Activated B cell treated with CpG ODN at 0.5 μM for 24 hours (primary cell): ENCODE data around the gene PHACTR3. TPM values are rescaled to one million over a fixed set of nuclear protein-coding genes. Genes with fewer than 3 reads are reported as not detected.

Experiments used
- ATAC-seq: fragments of 200-7000 bp; cut with Tn5 transposase; one replicate; pipeline ENCODE4 v1.10.0; 2021; ENCODE audit warnings: low read depth, mild to moderate bottlenecking, moderate library complexity
- CTCF ChIA-PET: fragments of 350-600 bp; sonication (Branson Sonifier 250); formaldehyde crosslinking; loops from one replicate; lab custom pipeline; 2021; ENCODE audit warnings: antibody characterized with exemption; lab: Charles Lee
- POLR2A ChIA-PET: fragments of 350-600 bp; sonication (Branson Sonifier 250); formaldehyde crosslinking; loops from one replicate; lab custom pipeline; 2021; ENCODE audit warnings: antibody characterized with exemption; lab: Charles Lee
- DNase-seq: peaks from one replicate; pipeline ENCODE4 v3.0.0; 2022
- H3K27ac Mint-ChIP-seq: one replicate; pipeline ENCODE4 v1.8.0; 2020; ENCODE audit warnings: mixed read lengths
- H3K27me3 Mint-ChIP-seq: one replicate; pipeline ENCODE4 v1.8.0; 2021; ENCODE audit warnings: mixed read lengths
- H3K36me3 Mint-ChIP-seq: one replicate; pipeline ENCODE4 v1.8.0; 2021; ENCODE audit warnings: low read depth, mixed read lengths
- H3K4me1 Mint-ChIP-seq: one replicate; pipeline ENCODE4 v1.8.0; 2021; ENCODE audit warnings: mixed read lengths
- H3K4me3 Mint-ChIP-seq: one replicate; pipeline ENCODE4 v1.8.0; 2020; ENCODE audit warnings: mild to moderate bottlenecking, mixed read lengths
- H3K9me3 Mint-ChIP-seq: one replicate; pipeline ENCODE4 v1.8.0; 2020; ENCODE audit warnings: mixed read lengths
- CTCF ChIP-seq: fragments of 200-600 bp; IDR thresholded peaks from one replicate; pipeline ENCODE4 v1.8.0; 2022; ENCODE audit warnings: antibody characterized with exemption, mild to moderate bottlenecking
- intact Hi-C: fragments of 100-400 bp; cut with micrococcal nuclease; formaldehyde crosslinking; loops from one replicate; pipeline ENCODE4 v1.15.1; 2024
- total RNA-seq: library from RNA; stranded (reverse); gene quantifications from 2 replicates; pipeline ENCODE4 v1.2.3, GENCODE V29; 2022

The PHACTR3 gene
- total RNA-seq, 1 donor from 2014 or later: not detected

- H3K36me3 Mint-ChIP-seq: no peaks in the 10 kb centered on the region
- no peaks in the 10 kb centered on the region for H3K27me3 Mint-ChIP-seq
- intact Hi-C loops: no loop called here
- TF ChIP-seq CTCF: no peak
- no peak overlapping the region for H3K27ac Mint-ChIP-seq
- H3K4me3 Mint-ChIP-seq: no peak overlapping the region
- DNase-seq (no peak), ATAC-seq (no peak)
- peaks cover 7% of the 10 kb centered on the region for H3K9me3 Mint-ChIP-seq
- POLR2A ChIA-PET: no interaction called here
- CTCF ChIA-PET: no interaction called here
- H3K4me1 Mint-ChIP-seq: no peaks in the 10 kb centered on the region
Observed at GRCh38 chr20:59765599-59766177, 161.3 kb downstream of the PHACTR3 start.

GRCh38 chr20:59767656-59768055, 163.3 kb downstream of the PHACTR3 start:
- TF ChIP-seq CTCF: no peak
- CTCF ChIA-PET: no interaction called here
- no peaks in the 10 kb centered on the region for H3K4me1 Mint-ChIP-seq
- ATAC-seq: no peak
- POLR2A ChIA-PET: no interaction called here
- no peak overlapping the region for H3K4me3 Mint-ChIP-seq
- no peak for DNase-seq
- peaks cover 7% of the 10 kb centered on the region for H3K9me3 Mint-ChIP-seq
- H3K36me3 Mint-ChIP-seq: no peaks in the 10 kb centered on the region
- intact Hi-C loops: no loop called here
- H3K27me3 Mint-ChIP-seq: no peaks in the 10 kb centered on the region
- no peak overlapping the region for H3K27ac Mint-ChIP-seq

- DNase-seq: no peak
- intact Hi-C loops: no loop called here
- Mint-ChIP-seq H3K9me3 (peaks cover 7% of the 10 kb centered on the region), H3K27me3 (no peaks in the 10 kb centered on the region), H3K4me3 (no peak overlapping the region), H3K27ac (no peak overlapping the region), H3K36me3 (no peaks in the 10 kb centered on the region), H3K4me1 (no peaks in the 10 kb centered on the region)
- no peak for TF ChIP-seq CTCF
- CTCF ChIA-PET: no interaction called here
- POLR2A ChIA-PET: no interaction called here
- ATAC-seq: no peak
Observed at GRCh38 chr20:59770270-59770669, 165.9 kb downstream of the PHACTR3 start.

- no peaks in the 10 kb centered on the region for H3K4me1 Mint-ChIP-seq
- peaks cover 5% of the 10 kb centered on the region for H3K9me3 Mint-ChIP-seq
- no peak overlapping the region for H3K4me3 Mint-ChIP-seq
- H3K36me3 Mint-ChIP-seq: no peaks in the 10 kb centered on the region
- no peak for TF ChIP-seq CTCF
- no peak overlapping the region for H3K27ac Mint-ChIP-seq
- ChIA-PET CTCF (no interaction called here), POLR2A (no interaction called here)
- intact Hi-C loops: no loop called here
- no peaks in the 10 kb centered on the region for H3K27me3 Mint-ChIP-seq
- no peak for ATAC-seq
- DNase-seq: no peak
Observed at GRCh38 chr20:59770851-59771250, 166.5 kb downstream of the PHACTR3 start.

- Mint-ChIP-seq H3K36me3 (no peaks in the 10 kb centered on the region), H3K4me3 (no peak overlapping the region), H3K9me3 (peaks cover 4% of the 10 kb centered on the region), H3K4me1 (no peaks in the 10 kb centered on the region), H3K27ac (no peak overlapping the region), H3K27me3 (no peaks in the 10 kb centered on the region)
- ATAC-seq (no peak), DNase-seq (no peak)
- CTCF ChIA-PET: no interaction called here
- intact Hi-C loops: no loop called here
- TF ChIP-seq CTCF: no peak
- POLR2A ChIA-PET: no interaction called here
Observed at GRCh38 chr20:59771506-59772372, 167.4 kb downstream of the PHACTR3 start.
